Lung (tissue), 12 donors: ENCODE results near the gene TAX1BP1. TPM values are rescaled to one million over a fixed set of nuclear protein-coding genes. Genes with fewer than 3 reads are reported as not detected.

Experiments used
- ATAC-seq: fragments of 200-7000 bp; cut with Tn5 transposase; one replicate; pipeline ENCODE4 v1.9.1; 2020; ENCODE audit warnings: moderate number of reproducible peaks; ENCODE audit not compliant: insufficient read depth, low FRiP score
- DNase-seq, 3 donors: peaks; one replicate each; pipeline ENCODE4 v3.0.0-alpha.2; 2013 to 2017
- H3K27ac ChIP-seq, 2 donors: one replicate each; pipeline ENCODE4 v1.5.1; 2013; ENCODE audit warnings: mild to moderate bottlenecking in 2 of 2, moderate library complexity in 2 of 2, control low read depth in 1 of 2, inconsistent platforms in 1 of 2, low read depth in 1 of 2, low read length in 1 of 2
- H3K27me3 ChIP-seq, 3 donors: one replicate each; pipeline ENCODE4 v1.5.1; 2013; ENCODE audit warnings: low read length in 2 of 3; ENCODE audit not compliant: control insufficient read depth in 3 of 3, insufficient read depth in 3 of 3
- H3K36me3 ChIP-seq, 4 donors: one replicate each; pipeline ENCODE4 v1.5.1; 2013; ENCODE audit warnings: low read length in 4 of 4, mild to moderate bottlenecking in 1 of 4, moderate library complexity in 1 of 4; ENCODE audit not compliant: control insufficient read depth in 4 of 4, insufficient read depth in 4 of 4
- H3K4me1 ChIP-seq, 5 donors: one replicate each; pipeline ENCODE4 v1.5.1; 2013; ENCODE audit warnings: low read length in 5 of 5, mild to moderate bottlenecking in 2 of 5, moderate library complexity in 1 of 5; ENCODE audit not compliant: control insufficient read depth in 5 of 5, insufficient read depth in 5 of 5
- H3K4me3 ChIP-seq: one replicate; pipeline ENCODE4 v1.5.1; 2013; ENCODE audit warnings: mild to moderate bottlenecking, control low read depth, moderate library complexity
- H3K9ac ChIP-seq, 2 donors: one replicate each; pipeline ENCODE4 v1.5.1; 2013; ENCODE audit warnings: low read length in 2 of 2, control low read depth in 1 of 2; ENCODE audit not compliant: insufficient read depth in 1 of 2
- H3K9me3 ChIP-seq, 4 donors: one replicate each; pipeline ENCODE4 v1.5.1; 2013; ENCODE audit warnings: low read length in 3 of 4, mild to moderate bottlenecking in 1 of 4, moderate library complexity in 1 of 4; ENCODE audit not compliant: control insufficient read depth in 4 of 4, insufficient read depth in 3 of 4
- CTCF ChIP-seq: IDR thresholded peaks from 2 replicates; pipeline ENCODE4 v1.5.1; 2012; ENCODE audit warnings: mild to moderate bottlenecking; ENCODE audit errors: control extremely low read depth, extremely low read depth
- WGBS, 2 donors: extraction: QIAGEN DNeasy Blood & Tissue Kit; methylation state at CpG; one replicate each; pipeline ENCODE4 v1.1.7; 2013; 5-methylcytosine and 5-hydroxymethylcytosine counted together
- polyA plus RNA-seq, 2 donors: library from polyadenylated mRNA; stranded (reverse); fragments of 200-250 nt; gene quantifications; one replicate each; pipeline ENCODE4 v1.2.1, GENCODE V29; 2013
- total RNA-seq, 2 donors: library from RNA; depleted of rRNA in 1 of 2; stranded (reverse); fragments of >200 nt in 1 of 2; gene quantifications; one replicate each; pipeline ENCODE4 v1.2.1, GENCODE V29; 2014 to 2021
- donor health status: control.
- donor health status: control.
- donor health status: Bipolar disorder and iron deficiency.
- donor health status: healthy.
- donor health status: DM: yes; HTN: yes; CAD: no.

The TAX1BP1 gene
- total and polyA plus RNA-seq, 4 donors, result 61.4 to 137 (median 83.0) TPM

GRCh38 chr7:27763983-27764508 is 24.1 kb downstream of the TAX1BP1 start:
- TF ChIP-seq CTCF, result no peak
- no peak for ATAC-seq
- Histone ChIP-seq H3K27me3 (no peaks in the 10 kb centered on the region), H3K36me3 (peaks cover 2 to 9% (median 7%) of the 10 kb centered on the region in 4 donors), H3K4me3 (no peak overlapping the region), H3K27ac (no peak overlapping the region), H3K9me3 (no peaks in the 10 kb centered on the region), H3K9ac (no peak overlapping the region), H3K4me1 (peaks cover 0 to 1% (median 0%) of the 10 kb centered on the region in 5 donors)
- DNase-seq, result no peak
- WGBS, 2 donors, result 72 to 75% methylated on average over 2 of the region's 2 CpGs

DNA sequence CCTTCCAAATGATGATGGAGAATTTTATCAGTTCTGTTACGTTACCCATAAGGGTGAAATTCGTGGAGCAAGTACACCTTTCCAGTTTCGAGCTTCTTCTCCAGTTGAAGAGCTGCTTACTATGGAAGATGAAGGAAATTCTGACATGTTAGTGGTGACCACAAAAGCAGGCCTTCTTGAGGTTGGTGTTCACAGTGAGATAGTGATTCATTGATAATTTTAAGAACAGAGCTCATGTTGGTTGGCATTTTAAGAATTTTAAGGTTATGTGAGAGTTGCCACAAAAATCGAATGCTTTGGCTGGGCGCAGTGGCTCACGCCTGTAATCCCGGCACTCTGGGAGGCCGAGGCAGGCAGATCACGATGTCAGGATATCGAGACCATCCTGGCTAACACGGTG is 25.9 kb downstream of the TAX1BP1 start:
- H3K4me1 ChIP-seq, result peaks cover 0 to 1% (median 0%) of the 10 kb centered on the region in 5 donors
- WGBS, 2 donors, result 96 to 97% methylated on average over 11 of the region's 11 CpGs
- no peak overlapping the region for H3K27ac ChIP-seq
- no peak overlapping the region for H3K4me3 ChIP-seq
- DNase-seq (no peak), ATAC-seq (no peak)
- no peak overlapping the region for H3K9ac ChIP-seq
- H3K36me3 ChIP-seq, result peaks cover 5 to 9% (median 7%) of the 10 kb centered on the region in 4 donors
- no peak for TF ChIP-seq CTCF
- H3K9me3 ChIP-seq, result no peaks in the 10 kb centered on the region
- no peaks in the 10 kb centered on the region for H3K27me3 ChIP-seq

DNA sequence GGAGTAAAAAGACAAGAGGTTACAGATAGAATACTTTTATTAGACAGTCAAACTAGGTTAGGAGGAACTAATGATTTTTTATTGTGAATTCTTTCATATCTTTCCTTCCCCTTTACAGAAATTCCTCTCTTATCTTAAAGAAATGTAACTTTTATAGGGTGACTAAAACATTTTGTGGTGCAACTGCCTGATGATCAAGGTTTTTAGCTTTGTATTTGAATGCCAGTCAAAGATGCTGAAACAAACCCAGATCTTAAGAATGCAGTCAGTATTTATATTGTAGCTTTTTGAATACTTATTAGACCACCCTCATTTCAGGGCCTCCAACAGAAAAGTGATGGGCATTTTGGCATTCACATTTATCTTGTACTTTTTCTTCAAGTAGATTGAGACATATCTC is 27.4 kb downstream of the TAX1BP1 start:
- no peaks in the 10 kb centered on the region for H3K27me3 ChIP-seq
- no peak for TF ChIP-seq CTCF
- ATAC-seq, result no peak
- no peaks in the 10 kb centered on the region for H3K9me3 ChIP-seq
- no peak overlapping the region for H3K9ac ChIP-seq
- no peak overlapping the region for H3K4me3 ChIP-seq
- peak in 1 of 3 donors; percentile 6 for DNase-seq
- H3K4me1 ChIP-seq, result peaks cover 0 to 1% (median 0%) of the 10 kb centered on the region in 5 donors
- no peak overlapping the region for H3K27ac ChIP-seq
- peaks cover 0 to 10% (median 9%) of the 10 kb centered on the region in 4 donors for H3K36me3 ChIP-seq

GRCh38 chr7:27771111-27771510 is 31.1 kb downstream of the TAX1BP1 start:
- no peak overlapping the region for H3K27ac ChIP-seq
- H3K4me3 ChIP-seq, result no peak overlapping the region
- H3K9me3 ChIP-seq, result no peaks in the 10 kb centered on the region
- ATAC-seq (no peak), DNase-seq (no peak)
- peaks cover 0 to 3% (median 0%) of the 10 kb centered on the region in 5 donors for H3K4me1 ChIP-seq
- WGBS, 2 donors, result 99 to 100% methylated on average over 2 of the region's 2 CpGs
- H3K27me3 ChIP-seq, result no peaks in the 10 kb centered on the region
- no peak overlapping the region for H3K9ac ChIP-seq
- no peak for TF ChIP-seq CTCF
- H3K36me3 ChIP-seq, result peaks cover 0 to 6% (median 3%) of the 10 kb centered on the region in 4 donors
